Lung microvascular endothelial cell (primary cell): ENCODE data around the gene KLHL40. TPM values are rescaled to one million over a fixed set of nuclear protein-coding genes. Genes with fewer than 3 reads are reported as not detected.

ENCODE experiments used
- DNase-seq, 2 donors: peaks; one replicate each; pipeline versions ENCODE4 v3.0.0 to v3.0.0-alpha.2; 2010; ENCODE audit warnings: low read depth in 2 of 2
- total RNA-seq: library from RNA; depleted of rRNA; stranded (reverse); fragments of >200 nt; gene quantifications from 2 replicates; pipeline ENCODE4 v1.2.1, GENCODE V29; 2014

The KLHL40 gene
- total RNA-seq, 1 donor from 2014 or later = not detected

DNA sequence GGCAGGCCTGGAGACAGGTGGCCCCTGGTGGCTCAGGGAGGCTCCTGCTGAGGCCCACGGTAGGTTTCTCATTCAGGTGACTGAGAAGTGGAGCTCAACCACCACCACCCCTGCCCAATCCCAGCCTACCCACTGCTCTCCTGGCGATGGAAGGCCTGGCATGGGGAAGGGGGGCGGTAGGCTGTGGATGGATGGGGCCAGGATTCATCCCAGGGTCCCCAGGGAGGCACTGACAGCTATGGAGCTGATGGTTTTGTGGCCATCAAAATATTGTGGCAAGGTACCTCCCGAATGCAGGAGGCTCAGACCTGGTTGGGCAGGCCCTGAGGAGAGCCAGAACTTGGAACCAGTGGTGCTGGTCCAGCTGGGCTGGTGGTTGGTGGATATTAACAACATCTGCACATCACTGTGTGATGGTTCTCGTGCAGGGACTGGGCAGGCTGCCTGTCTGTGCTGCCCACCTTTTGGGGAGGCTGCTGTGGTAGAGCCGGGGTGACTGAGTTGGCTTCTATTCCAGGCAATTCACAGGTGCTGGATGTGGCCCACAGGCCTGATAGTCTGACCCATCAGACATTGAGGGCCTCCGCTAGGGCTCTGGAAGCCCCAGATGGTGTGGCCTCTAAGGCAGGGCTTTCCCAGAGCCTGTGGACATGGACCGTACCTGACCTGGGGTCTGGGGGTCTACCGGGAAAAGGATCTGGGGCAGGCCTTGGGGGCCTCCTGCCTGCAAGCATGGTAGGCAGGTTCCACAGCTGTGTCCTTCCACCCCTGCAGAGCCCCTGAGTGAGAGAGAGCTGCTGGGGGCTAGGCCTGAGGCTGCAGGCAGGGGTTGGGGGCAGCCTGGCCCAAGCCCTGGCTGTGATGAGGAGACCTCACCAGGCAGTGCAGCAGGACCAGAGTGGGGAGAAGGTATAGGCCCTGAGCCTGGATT lies 28.4 kb upstream of the KLHL40 start:
- DNase-seq = no peak

DNA sequence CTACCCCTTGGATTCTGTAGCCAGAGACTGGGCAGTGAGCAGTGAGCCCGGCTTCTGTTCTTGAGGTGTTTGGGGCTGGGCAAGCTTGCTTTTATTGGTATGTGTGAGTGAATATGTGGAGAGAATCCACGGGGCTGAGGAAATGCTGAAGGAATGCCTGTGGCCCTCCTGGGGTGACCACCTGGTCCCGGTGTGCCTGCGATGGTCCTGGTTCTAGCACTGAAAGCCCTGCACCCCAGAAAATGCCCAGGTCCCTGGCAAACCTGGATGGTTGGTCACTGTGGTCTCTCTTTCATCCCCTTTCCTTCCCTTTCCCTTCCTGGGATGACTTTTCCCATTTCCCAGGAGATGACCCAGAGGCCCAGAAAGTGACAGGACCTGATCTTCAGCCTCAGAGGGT lies 27.7 kb upstream of the KLHL40 start:
- DNase-seq = no peak

DNA sequence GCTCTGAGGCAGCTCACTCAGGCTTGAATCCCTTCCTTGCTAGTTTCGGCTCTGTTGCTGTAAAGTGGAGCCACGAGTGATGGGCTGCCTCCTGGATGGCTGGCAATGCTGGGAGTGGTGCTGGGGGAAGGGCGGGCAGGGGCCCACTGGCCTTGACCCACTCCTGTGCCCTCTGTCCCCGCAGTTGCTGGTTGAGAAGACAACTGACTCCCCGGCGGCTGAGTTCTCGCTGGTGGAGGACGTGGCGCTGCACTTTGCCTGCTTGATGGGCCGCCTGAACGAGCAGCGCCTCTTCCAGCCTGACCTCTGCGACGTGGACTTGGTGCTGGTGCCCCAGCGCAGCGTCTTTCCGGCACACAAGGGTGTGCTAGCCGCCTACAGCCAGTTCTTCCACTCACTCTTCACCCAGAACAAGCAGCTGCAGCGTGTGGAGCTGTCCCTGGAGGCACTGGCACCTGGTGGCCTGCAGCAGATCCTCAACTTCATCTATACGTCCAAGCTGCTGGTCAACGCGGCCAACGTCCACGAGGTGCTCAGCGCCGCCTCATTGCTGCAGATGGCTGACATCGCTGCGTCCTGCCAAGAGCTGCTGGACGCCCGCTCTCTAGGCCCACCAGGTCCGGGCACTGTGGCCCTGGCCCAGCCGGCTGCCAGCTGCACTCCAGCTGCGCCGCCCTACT lies 27.1 kb upstream of the KLHL40 start:
- no peak for DNase-seq

DNA sequence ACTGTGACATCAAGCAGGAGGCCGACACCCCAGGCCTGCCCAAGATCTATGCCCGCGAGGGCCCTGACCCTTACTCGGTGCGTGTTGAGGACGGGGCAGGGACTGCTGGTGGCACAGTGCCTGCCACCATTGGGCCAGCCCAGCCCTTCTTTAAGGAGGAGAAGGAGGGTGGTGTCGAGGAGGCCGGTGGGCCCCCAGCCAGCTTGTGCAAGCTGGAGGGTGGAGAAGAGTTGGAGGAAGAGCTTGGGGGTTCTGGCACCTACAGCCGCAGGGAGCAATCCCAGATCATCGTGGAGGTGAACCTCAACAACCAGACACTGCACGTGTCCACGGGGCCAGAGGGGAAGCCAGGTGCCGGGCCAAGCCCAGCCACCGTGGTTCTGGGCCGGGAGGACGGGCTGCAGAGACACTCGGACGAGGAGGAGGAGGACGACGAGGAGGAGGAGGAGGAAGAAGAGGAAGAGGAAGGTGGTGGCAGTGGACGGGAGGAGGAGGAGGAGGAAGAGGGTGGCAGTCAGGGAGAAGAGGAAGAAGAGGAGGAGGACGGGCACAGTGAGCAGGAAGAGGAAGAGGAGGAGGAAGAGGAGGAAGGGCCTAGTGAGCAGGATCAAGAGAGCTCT lies 26.5 kb upstream of the KLHL40 start:
- no peak for DNase-seq

DNA sequence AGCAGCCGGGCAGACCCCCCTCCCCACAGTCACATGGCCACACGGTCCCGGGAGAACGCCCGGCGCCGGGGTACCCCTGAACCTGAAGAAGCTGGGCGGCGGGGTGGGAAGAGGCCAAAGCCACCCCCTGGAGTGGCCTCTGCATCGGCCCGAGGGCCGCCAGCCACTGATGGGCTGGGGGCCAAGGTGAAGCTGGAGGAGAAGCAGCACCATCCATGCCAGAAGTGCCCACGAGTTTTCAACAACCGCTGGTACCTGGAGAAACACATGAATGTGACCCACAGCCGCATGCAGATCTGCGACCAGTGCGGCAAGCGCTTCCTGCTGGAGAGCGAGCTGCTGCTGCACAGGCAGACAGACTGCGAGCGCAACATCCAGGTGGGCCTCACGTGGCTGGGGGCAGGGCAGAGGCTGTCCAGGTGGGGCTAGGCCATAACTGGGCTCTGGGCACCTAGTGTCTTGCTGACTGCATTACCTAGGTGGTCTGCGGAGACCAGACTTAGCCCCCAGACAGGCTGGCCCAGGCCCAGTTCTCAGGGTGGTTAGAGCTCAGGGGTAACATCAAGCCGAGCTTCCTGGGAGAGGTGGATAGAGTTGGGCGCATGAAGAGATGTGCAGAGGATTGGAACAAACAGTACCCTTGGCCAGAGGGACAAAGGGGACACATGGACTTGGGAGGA lies 25.7 kb upstream of the KLHL40 start:
- DNase-seq = no peak

DNA sequence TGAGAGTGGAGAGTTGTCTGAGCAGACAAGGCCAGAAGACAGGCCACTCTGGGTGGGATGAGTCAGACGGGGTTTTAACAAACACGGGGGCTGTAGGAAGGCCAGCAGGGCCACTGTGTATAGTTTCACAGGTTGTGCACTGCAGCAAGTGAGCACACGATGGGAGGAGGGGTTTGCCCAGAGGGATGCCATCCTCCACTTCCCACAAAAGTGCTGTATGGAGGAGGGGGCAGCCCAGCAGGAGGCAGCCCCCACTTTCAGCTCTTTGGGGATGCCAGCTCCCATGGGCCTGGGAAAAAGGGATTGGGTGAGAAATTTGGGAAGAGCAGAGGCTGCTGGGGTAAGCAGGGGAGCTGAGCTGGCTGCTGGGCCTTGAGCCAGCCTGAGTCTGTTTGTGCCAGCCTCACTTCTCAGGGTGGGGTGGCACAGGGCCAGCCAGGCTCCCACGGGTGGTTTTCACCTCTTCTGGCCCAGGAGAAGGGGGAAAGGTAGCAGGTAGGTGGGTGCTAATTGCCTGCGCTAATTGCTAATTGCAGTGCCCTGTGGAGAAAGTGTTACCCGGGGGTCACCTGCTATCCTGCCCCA lies 25.1 kb upstream of the KLHL40 start:
- DNase-seq = no peak

DNA sequence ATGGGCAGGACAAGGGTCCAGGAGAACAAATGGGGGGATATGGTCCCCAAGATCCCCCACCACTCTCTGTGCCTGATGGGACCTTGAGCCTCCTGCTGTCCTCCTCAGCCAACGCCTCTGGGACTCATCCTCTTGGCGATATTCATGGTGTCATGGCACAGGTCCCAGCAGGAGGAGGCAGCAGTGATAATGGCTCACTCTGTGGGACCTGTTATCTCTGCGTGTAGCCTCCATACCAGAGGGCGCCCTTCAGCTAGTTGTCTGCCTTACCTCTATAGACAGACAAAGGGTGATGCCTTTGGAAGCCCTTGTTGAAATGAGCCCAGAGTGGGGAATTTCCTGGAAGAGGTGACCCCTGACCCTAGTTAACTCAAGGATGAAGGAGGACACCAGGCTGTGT lies 24.4 kb upstream of the KLHL40 start:
- DNase-seq = peak in 1 of 2 donors; percentile 31

DNA sequence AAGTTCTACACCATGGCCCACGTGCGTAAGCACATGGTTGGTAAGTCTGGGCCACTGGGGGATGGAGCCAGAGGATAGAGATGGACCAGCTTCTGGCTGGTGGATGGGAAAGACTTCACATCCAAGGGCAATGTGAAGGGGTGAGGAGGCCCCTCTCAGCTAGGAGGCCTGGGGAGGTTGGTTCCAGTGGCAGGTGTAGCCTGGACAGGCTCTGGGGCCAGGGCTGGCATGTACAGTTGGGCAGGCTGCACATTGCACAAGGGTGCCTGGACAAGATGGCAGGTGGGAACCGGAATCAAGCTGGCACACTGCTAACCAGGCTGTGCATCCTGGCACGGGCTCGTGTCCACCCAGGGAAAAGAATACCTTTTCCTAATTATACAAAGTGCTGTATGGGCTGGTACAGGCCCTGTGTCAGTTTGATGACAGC lies 23.7 kb upstream of the KLHL40 start:
- DNase-seq = no peak

DNA sequence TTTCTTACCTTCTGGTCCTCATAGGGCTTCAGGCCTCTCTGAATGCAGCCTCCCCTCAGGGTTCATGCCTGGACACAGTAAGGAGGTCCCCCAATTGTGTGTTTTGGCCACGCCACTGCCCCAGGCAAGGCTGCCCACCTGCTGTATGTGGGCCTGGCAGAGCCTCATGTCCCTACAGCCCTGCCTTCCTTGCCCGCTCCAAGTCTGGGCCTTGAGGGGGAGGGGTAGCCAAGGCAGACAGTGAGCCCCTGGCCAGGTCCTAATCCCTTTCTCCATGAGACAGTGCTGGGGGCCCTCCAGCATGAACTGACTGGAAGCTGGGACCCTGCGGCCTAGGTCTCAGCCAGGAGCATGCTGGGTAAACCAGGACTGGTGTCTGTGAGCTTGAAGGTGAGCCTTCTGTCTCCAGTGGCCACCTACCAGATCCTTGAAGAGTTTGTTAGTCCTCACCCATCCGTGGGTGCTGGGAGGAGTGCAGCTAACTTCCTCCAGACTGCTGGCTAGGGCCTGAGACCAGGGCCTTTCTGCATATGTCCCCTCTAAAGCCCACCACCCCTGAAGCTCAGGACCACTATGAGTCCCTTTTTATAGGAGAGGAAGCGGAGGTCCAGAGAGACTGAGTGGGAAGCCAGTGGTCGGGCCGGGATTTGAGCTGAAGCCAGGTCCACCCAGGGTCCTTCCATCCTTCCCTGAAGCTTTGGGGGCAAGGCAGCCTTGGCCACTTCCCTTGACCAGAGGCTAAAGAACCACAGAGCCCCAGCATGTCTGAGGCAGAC lies 23.1 kb upstream of the KLHL40 start:
- DNase-seq = no peak

DNA sequence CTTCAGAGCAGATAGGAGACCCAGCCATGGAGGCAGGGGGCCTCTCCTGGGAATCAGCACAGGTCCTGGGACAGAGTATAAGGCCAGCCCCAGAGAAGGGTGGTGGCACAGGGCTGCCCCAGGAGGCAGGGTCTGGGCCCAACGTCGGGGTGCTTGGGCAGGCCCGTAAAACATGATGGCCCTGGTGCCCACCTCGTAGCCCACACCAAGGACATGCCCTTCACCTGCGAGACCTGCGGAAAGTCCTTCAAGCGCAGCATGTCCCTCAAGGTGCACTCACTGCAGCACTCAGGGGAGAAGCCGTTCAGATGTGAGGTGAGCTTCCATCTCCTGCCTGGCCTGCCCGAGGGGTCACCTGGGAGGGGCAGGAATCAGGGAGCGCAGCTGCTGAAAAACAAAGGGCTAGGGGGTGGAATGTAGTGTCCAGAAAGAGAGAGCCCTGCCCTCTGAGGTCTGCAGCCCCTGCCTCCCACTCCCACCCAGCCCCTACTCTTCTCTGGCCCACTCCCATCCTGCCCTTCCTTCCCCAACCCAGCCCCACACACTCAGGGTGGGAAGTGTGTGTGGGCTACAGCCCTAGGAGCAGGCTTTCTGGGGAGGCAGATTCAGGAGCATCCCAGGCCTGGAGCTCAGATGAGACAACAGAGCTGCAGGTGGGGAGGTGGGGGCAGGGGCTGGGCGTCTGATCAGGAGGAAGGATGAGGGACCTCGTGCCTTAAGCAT lies 22.4 kb upstream of the KLHL40 start:
- DNase-seq = no peak

DNA sequence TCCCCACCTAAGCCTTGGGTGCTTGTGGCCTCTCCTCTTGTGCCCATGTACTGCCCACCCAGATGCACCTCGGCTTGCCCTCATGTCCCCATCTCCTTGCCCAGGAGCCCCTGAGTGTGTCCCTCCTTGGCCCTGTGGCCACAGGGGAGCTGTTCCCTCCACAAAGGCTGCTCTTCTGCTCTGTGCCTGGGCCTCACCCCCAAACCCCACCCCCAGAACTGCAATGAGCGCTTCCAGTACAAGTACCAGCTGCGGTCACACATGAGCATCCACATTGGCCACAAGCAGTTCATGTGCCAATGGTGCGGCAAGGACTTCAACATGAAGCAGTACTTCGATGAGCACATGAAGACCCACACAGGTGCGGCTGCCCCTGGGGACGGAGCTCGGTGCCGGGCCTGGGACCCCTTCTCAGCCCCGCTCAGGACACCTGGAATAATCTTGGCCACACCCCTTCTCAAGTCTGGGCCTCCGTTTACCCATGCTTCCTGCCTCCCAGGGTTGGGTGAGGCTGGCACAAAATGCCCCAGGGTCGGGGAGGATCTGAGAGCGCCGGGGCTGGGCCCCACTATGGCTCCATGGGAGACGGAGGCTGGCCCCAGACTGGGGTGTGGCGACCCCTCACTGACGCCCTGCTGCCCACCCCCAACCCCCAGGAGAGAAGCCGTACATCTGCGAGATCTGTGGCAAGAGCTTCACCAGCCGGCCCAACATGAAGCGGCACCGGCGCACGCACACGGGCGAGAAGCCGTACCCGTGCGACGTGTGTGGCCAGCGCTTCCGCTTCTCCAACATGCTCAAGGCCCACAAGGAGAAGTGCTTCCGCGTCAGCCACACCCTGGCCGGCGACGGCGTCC lies 21.5 kb upstream of the KLHL40 start:
- no peak for DNase-seq

DNA sequence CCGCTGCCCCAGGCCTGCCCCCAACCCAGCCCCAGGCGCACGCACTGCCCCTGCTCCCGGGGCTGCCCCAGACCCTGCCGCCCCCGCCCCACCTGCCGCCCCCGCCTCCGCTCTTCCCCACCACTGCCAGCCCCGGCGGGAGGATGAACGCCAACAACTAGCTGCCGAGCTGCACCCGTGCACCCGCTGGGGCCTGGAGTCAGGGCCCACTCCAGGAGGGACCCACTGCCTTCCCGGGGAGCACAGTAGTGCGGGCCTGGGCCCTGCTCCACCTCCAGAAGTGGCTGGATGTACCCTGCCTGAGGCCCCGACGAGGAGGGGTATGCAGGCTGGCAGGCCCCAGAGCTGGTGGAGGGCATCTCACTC lies 20.9 kb upstream of the KLHL40 start:
- DNase-seq = no peak

DNA sequence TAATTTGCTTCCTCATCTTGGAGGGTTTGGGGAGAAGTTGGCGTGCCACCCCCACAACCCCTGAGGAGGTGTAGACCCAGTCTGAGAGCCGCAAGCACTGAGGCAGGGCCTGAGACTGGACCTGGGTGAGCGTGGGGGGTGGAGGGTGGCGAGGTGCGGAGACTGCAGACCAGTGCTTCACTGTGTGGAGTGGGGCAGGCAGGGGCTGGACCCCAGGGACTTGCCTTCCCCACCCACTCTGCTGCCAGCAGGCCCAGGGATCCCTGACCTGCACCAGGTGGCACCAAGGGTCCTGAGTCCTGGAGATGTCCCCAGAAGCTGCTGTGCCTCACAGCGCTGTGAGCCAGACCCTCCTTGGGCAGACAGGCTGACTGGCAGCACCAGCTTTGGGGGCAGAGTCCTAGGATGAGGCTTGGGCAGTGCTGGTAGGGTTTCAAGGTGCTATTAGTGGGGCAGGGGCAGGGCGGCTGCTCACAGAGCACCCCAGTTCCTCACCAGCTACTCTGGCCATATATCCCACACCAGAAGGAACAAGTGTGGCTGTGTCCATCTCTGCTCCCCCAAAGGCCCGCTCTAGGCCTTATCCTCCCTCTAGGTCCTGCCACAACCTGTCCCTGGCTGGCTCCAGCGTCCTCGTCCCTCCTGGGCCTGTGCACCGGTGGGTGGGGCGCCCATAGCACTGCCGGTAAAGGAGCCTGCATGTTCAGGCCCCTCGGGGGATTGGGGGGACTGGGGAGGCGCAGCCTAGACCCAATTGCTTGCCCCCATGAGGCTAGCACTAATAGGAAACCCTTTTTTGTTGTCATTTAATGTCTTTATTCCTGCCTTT lies 20.1 kb upstream of the KLHL40 start:
- DNase-seq = no peak

DNA sequence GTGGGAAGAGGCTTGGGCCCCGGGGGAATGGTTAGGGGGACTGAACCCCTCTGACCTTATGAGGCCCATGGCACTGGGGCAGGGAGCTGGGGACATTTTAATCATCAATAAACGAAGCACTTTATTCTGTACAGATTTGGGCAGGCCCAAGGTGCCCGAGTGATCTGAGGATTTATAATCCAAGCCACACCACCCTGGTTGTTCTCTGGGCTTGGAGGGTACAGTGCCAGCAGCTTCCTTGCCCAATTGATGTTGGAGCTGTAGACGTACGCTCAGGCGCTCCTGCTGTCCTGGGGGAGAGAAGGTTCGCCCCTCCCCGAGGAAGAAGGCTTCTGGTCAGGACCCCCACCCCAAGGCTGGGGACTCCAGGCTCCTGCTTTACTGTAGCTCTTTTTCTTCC lies 19.3 kb upstream of the KLHL40 start:
- DNase-seq = no peak

DNA sequence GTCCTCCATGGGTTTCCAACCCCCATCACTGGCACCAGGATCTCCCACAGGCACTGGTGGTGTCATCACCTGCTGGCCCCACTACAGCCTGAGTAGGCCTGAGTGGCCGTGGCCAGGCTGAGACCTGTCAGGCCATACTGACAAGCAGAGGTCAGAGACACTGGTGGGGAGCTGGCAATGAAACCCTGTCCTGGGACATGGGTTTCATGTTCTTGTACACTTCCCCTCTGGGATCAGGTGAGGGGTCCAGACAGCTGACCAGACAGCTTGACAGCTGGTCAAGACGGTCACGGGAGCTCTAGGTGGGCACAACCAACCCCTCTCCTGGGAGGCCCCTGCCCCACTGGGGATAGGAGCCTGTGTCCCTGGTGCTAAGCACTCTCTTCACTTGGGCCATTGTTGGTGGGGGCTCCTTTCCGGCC lies 18.7 kb upstream of the KLHL40 start:
- DNase-seq = no peak

DNA sequence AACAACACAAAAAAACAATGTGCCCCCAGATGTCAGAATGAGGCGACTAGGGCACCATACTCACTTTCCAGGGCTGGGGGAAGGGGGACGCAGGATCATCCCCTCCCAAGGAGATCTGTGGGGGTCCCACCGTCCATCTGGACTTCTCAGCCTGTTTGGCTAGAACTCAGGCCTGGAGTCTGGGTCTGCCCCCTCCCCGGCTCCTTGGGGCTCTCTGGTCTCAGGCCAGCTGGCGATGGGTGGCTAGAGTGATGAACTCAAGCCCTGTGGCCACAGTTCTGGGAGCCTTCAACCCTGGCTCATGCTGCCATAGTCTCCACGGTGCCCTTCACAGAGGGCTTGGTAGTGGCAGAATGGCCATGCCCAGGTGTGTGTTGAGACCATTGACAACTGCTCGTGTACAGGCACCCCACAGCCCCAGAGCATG lies 18.2 kb upstream of the KLHL40 start:
- no peak for DNase-seq

DNA sequence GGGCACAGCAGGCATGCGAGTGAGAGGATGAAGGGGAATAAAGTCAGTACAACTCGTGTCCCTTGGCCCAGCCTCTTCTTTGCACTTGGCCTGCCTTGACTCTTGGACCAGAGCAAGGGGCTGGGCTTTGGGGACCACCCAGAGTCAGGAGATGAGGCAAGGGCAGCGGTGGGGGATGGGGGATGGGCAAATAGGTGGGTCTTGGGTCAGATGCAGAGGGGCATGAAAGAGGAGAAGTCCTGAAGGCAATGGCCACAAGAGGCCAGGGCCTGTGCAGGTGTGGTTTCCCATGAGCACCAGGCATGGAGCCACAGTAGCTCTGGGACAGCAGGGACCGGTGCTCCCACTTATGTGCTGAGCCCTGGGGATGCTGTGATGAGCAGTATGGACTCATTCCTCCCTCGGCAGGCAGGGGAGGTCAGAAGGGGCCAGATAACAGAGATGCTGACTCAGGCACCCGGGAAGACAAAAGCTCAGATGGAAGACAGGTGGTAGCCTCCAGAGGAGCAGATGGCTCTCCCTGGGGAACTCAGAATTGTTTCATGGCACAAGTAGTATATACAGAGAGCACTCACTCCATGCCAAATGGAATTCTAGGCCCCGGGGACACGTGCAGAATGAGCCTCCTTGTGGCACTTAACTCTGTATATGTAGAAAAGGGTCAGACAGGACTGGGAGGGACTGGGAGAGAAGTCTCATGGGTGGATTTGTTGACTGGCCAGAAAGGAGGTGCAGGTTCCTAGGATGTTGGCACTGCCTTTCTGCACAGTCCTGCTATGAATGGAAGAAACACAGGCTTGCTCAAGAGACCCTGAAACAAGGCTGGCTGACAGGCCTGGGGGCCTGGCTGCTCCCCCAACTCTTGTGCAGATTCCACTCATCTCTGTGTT lies 17.6 kb upstream of the KLHL40 start:
- no peak for DNase-seq
